ENCODE results near the gene FAM193A.
A peak's percentile ranks its signal among the peaks of the same experiment; 100 is the strongest.
"Not testable (repeated sequence)": the region's sequence is repeated elsewhere in the genome, so short reads cannot be mapped to it uniquely, and the experiment has no call there.

Gene FAM193A

DNA sequence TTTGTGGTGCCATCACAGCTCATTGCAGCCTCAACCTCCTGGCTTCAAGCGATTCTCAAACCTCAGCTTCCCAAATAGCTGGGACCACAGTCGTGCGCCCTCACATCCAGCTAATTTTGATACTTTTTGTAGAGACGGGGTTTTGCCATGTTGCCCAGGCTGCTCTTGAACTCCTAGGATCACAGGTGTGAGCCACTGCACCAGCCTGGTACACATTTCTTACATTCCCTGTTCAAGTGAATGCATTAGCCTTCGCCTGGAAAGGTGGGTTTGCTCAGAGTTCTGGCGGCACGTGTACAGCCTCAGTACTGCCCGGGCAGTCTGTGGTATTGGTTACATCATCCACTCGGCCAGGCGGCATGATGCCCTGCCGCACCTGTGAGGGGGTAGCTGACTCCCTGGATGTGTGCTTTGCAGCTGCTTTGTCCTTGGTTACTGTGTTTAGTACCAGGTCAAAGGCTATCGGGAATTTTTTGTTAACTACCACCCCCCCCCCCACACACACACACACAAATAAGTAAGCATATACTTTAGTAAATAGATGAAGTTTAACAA, 162.6 kb downstream of the FAM193A start:
- no peak for DNase-seq

- DNase-seq: no peak
Measured at GRCh38 chr4:2699534-2699933, 163.1 kb downstream of the FAM193A start.

GRCh38 chr4:2700031-2700430, 163.6 kb downstream of the FAM193A start:
- no peak for DNase-seq

- no peak for DNase-seq
Measured at GRCh38 chr4:2702361-2702760, 165.9 kb downstream of the FAM193A start.

GRCh38 chr4:2702770-2703169, 166.3 kb downstream of the FAM193A start:
- no peak for DNase-seq

DNA sequence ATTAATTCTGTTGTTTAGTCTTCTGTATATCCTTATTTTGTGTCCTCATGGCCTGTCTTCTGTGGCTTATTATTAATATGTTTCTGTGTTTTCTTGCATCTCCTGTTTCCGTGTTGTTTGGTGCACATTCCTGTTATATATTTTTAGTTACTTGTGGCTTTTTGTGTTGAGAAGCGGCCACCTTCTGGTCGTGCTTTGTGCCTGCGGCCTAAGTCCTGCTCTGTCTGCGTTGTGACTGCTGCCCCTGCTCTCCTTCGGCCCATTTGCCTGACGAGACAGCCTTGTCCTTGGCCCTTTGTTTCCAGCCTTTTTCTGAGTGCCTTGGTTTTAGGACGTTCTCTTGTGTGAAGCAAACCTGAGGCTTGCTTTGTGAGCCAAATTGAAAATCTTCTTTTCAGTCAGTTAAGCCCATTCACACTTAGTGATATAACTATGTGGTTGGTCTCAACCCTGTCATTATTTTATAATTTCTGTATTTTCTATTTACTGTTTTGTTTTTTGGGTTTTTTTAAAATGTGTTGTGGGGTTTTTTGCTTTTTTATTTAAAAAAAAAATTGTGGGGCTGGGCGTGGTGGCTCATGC, 175.9 kb downstream of the FAM193A start:
- no peak for DNase-seq

- no peak for DNase-seq
Measured at GRCh38 chr4:2713337-2713736, 176.9 kb downstream of the FAM193A start.

DNA sequence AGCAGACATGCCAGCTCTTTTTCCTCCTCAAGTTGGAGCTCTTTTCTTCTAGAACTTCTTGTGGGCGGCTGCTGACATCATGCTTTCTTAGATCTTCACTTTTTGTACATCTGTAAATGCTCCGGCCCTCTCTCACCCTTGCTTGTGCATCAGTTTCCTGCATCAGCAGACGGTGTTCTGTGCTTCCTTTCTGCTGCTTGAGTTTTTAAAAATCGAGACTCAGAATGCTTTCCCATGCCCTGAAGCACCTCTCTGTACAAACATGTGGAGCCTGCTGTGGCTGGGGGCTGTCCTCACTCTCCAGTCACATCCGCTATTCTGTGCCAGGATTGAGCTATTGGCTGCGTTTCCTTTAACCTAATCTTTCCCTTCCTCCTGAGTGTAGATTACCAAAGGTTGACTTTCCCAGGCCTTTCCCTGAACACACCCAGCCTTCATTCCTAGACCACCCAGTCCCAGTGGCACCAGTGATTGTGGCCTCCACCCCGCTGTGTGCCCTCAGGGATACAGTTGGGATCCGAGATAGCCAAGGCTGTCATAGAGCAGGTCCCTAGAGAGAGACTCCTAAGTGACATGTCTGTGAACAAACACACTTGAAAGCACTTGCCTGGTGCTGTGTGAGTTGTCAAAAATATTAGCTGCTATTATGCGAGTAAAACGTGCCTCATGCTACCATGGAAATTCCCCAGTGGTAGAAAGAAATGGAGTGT, 177.8 kb downstream of the FAM193A start:
- DNase-seq: no peak

GRCh38 chr4:2714918-2715317, 178.5 kb downstream of the FAM193A start:
- no peak for DNase-seq

GRCh38 chr4:2715426-2715825, 179.0 kb downstream of the FAM193A start:
- no peak for DNase-seq

DNA sequence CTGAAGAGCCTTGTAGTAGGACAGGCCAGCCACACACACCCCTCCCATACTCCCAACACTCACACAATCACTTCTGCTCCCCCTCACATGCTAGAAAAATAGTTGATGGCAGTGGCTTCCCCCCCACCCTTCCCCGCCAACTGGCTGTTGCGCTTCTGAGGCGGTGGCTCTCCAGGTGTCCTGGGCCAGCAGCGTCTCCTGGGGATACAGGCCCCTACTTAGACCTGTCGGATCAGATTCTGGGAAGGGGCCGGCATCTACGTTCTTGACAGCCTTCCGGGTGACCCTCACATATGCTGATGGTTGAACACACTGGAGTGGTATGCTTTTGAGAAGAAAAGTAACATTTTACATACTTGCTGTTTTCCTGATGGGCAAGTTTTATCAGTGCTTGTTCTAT, 179.8 kb downstream of the FAM193A start:
- DNase-seq: no peak

- DNase-seq: no peak
Measured at GRCh38 chr4:2721586-2721985, 185.1 kb downstream of the FAM193A start.

GRCh38 chr4:2722033-2722432, 185.6 kb downstream of the FAM193A start:
- DNase-seq: no peak

GRCh38 chr4:2723751-2724150, 187.3 kb downstream of the FAM193A start:
- no peak for DNase-seq

- DNase-seq: no peak
Measured at GRCh38 chr4:2725380-2725779, 188.9 kb downstream of the FAM193A start.

GRCh38 chr4:2726881-2727280, 190.4 kb downstream of the FAM193A start:
- DNase-seq: not testable (repeated sequence)

DNA sequence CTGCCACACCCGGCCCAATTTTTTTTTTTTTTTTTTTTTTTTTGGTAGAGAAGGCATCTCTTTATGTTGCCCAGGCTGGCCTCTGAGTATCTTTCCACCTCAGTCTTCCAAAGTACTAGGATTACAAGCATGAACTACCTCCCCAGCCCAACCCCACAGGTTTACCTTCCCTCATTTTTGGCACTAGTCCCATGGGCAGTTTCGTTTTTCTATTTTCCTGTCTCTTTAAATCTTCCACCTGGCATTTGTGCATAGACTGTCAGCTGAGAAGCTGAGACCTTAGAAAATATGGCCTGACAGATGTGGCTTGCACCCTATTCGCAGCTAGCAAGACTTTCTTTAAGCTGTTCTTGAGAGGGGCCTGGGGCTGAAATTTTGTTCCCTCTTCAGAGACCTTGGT, 191.8 kb downstream of the FAM193A start:
- DNase-seq: peak; percentile 54

DNA sequence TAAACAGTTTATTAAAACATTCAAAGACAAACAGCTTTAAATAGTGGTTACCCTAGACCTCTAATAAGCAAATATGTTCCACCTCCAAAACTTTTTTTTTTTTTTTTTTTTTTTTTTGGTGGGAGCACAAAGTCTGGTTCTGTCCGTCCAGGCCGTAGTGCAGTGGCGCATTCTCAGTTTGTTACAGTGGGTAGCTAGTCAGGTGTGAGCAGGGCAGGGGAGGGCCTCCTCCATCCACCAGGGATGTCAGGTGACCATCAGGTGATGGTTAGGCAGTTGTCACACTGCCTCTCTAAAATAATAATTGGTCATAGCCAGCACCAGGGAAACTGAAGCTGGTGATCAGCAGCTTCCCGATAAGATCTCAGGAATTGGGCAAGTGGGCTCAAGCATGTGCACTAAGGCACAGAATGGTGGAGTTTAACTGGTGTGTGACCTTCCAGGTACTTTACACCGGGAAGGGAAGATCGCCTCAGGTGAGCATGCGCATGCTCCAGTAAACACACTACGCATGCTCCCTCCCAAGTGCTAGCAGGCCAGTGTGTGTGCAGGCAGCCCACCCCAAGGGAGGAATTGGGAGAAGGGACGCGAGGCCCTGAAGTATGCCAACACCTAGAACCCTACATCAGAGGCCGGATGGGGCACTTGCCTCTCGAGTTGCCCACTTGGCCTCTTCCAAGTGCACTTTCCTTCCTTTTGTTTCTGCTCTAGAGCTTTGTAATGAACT, 192.5 kb downstream of the FAM193A start:
- no peak for DNase-seq

GRCh38 chr4:2729533-2729875, 193.1 kb downstream of the FAM193A start:
- DNase-seq: no peak

DNA sequence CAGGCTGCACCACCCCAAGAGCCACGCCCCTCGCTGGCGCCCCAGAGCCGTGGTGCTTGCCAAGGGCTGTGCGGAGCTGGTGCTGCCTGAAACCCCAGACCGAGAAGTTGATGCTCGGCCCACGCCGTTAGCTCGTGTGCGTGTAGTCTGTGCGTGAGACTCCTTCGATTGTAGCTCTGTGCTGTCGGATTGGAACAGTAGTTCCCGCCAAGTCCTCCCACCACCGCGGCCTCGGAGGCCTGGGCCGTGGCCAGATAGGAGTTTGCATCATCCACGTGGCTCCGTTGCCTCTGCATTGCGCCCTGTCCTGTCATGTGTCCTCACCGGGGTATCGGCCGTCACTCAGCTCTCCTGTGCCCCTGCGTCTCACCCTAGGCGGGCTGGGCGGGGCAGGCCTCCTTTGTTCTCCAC, 195.5 kb downstream of the FAM193A start:
- DNase-seq: no peak

DNA sequence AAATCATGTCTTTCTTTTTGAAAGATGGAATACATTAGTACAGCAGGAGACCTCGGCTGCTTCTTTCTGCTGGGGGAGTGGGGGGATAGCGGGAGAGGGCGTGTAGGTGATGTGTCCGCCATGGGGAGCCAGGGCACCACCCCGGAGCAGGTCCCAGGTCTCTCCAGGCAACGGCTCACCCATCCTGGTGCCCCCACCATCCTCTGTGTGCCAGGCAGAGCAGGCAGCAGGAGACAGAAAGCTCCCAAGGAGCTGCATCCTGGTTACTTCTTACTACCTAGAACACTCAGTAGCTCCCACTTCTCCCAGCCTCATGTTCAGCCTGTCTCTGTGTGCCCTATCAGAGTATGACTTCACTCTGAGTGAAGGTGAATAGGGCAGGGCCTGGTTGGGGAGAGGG, 196.1 kb downstream of the FAM193A start:
- no peak for DNase-seq

DNA sequence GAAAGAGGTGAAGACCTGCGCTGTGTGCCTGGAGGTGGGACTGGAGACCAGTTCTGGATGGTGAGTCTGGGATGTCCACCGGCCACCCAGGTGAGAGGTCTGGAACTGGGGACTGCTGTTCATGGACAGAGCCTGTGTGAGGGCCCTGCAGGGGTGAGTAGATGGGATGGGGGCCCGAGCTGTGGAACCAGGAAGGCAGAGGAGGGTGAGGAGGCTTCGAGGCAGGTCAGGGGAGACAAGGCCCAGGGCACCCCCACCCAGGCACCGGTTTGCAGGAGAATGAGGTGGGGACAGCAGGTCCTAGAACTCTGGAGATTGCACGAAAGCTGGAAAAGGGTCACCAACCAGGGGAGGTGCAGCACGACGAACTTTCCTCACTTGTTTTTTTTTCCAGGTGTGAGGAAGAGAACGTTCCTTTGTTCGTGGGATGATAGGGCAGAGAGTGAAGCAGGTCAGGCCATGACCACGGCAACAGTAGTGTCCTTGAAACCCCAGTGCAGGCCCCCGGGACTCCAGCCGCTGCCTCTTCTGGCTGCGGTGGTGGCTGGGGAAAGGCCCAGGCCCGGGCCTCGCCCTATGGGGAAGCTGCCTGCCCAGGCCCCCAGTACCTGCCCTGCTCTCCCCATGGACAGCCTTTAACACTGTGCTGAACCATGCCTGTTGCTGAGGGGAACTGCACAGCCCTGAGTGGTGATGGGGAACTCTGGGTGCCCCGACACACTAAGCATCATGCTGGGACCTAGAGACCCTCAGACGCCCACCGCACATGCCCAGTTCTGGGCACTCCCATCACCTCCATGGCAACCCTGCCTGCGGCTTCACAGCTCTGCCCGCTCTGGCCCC, 196.8 kb downstream of the FAM193A start:
- no peak for DNase-seq

Data from RPMI8226 (cell line).